Activated T-cell treated with anti-CD3 and anti-CD28 coated beads, Interleukin-2, amount 50 U/mL, for 72 hours (primary cell): ENCODE measurements around the gene PPT1. TPM values are rescaled to one million over a fixed set of nuclear protein-coding genes. Genes with fewer than 3 reads are reported as not detected.
A peak's percentile ranks its signal among the peaks of the same experiment; 100 is the strongest.

Experiments used
- ATAC-seq, 2 donors: fragments of 150-1000 bp; cut with Tn5 transposase; replicated peaks in 1 of 2; 2 replicates each; pipeline ENCODE4 v1.10.0; 2021; ENCODE audit warnings: moderate library complexity in 2 of 2, mild to moderate bottlenecking in 1 of 2
- DNase-seq, 2 donors: peaks; one replicate each; pipeline ENCODE4 v3.0.0; 2021 to 2022; ENCODE audit warnings: mixed read lengths in 1 of 2
- H3K27ac Mint-ChIP-seq: one replicate; pipeline ENCODE4 v1.8.0; 2022; ENCODE audit warnings: mild to moderate bottlenecking, moderate library complexity, mixed read lengths
- H3K27me3 Mint-ChIP-seq: one replicate; pipeline ENCODE4 v1.8.0; 2022; ENCODE audit warnings: low read depth, mixed read lengths
- H3K36me3 Mint-ChIP-seq, 2 donors: one replicate each; pipeline ENCODE4 v1.8.0; 2022; ENCODE audit warnings: mixed read lengths in 2 of 2, mild to moderate bottlenecking in 1 of 2; ENCODE audit not compliant: insufficient read depth in 2 of 2
- H3K4me1 Mint-ChIP-seq: one replicate; pipeline ENCODE4 v1.8.0; 2022; ENCODE audit warnings: low read depth, mixed read lengths
- H3K4me3 Mint-ChIP-seq, 2 donors: one replicate each; pipeline ENCODE4 v1.8.0; 2022; ENCODE audit warnings: mild to moderate bottlenecking in 2 of 2, mixed read lengths in 2 of 2, moderate library complexity in 2 of 2
- H3K9me3 Mint-ChIP-seq, 2 donors: one replicate each; pipeline ENCODE4 v1.8.0; 2022; ENCODE audit warnings: mixed read lengths in 2 of 2
- total RNA-seq, 2 donors: library from RNA; stranded (reverse); gene quantifications; one replicate each; pipeline ENCODE4 v1.2.3, GENCODE V29; 2022

Gene PPT1
- total RNA-seq: 10 to 100 TPM; 52.6 to 53.2 TPM

GRCh38 chr1:40096977-40097782 lies at the start of gene PPT1:
PPT1 (minus strand) TSS chr1:40097252; CDS start chr1:40097238, 14 bp downstream.
- H3K4me3 Mint-ChIP-seq: peak within 1 kb of the TSS; percentile 91 to 99
- peak within 1 kb of the TSS; percentile 94 for H3K27ac Mint-ChIP-seq
- peak; percentile 83 to 85 for DNase-seq
- peaks cover 31% of the 10 kb centered on the region for H3K4me1 Mint-ChIP-seq
- peaks cover under 1% of the 10 kb centered on the region in 2 donors for H3K9me3 Mint-ChIP-seq
- peak; percentile 95 to 96 for ATAC-seq
- H3K27me3 Mint-ChIP-seq: peaks cover 6% of the 10 kb centered on the region
- H3K36me3 Mint-ChIP-seq: peaks cover 0 to 12% of the 10 kb centered on the region in 2 donors

- Mint-ChIP-seq H3K27me3 (peaks cover 42% of the 10 kb centered on the region), H3K27ac (peak overlapping the region; percentile 79)
- DNase-seq: peak; percentile 61 to 66
These were observed 47.0 kb upstream of the PPT1 start for GRCh38 chr1:40143891-40144575.

GRCh38 chr1:40141878-40142535 lies 45.0 kb upstream of the PPT1 start:
- no peak for DNase-seq
- Mint-ChIP-seq H3K27ac (no peak overlapping the region), H3K9me3 (no peaks in the 10 kb centered on the region), H3K27me3 (peaks cover 31% of the 10 kb centered on the region), H3K4me1 (peaks cover 8% of the 10 kb centered on the region), H3K4me3 (no peak overlapping the region), H3K36me3 (no peaks in the 10 kb centered on the region)
- no peak for ATAC-seq

More at GRCh38 chr1:40143891-40144575, 47.0 kb upstream of the PPT1 start:
- Mint-ChIP-seq H3K4me3 (peak overlapping the region in 1 of 2 donors; percentile 19), H3K36me3 (no peaks in the 10 kb centered on the region), H3K4me1 (peaks cover 8% of the 10 kb centered on the region), H3K9me3 (no peaks in the 10 kb centered on the region)
- peak; percentile 81 to 83 for ATAC-seq

GRCh38 chr1:40140211-40140973 lies 43.3 kb upstream of the PPT1 start:
- Mint-ChIP-seq H3K4me3 (no peak overlapping the region), H3K27ac (no peak overlapping the region)
- ATAC-seq: no peak

GRCh38 chr1:40133839-40134238 lies 36.8 kb upstream of the PPT1 start:
- no peak for DNase-seq
- no peak overlapping the region for H3K4me3 Mint-ChIP-seq
- no peaks in the 10 kb centered on the region for H3K36me3 Mint-ChIP-seq
- peaks cover 7% of the 10 kb centered on the region for H3K27me3 Mint-ChIP-seq
- ATAC-seq: no peak
- H3K9me3 Mint-ChIP-seq: no peaks in the 10 kb centered on the region
- peaks cover 5% of the 10 kb centered on the region for H3K4me1 Mint-ChIP-seq
- H3K27ac Mint-ChIP-seq: no peak overlapping the region

More at GRCh38 chr1:40140211-40140973, 43.3 kb upstream of the PPT1 start:
- Mint-ChIP-seq H3K9me3 (no peaks in the 10 kb centered on the region), H3K27me3 (peaks cover 18% of the 10 kb centered on the region), H3K36me3 (no peaks in the 10 kb centered on the region), H3K4me1 (peaks cover 8% of the 10 kb centered on the region)
- no peak for DNase-seq

- H3K9me3 Mint-ChIP-seq: no peaks in the 10 kb centered on the region
- DNase-seq (no peak), ATAC-seq (no peak)
- peaks cover 7% of the 10 kb centered on the region for H3K27me3 Mint-ChIP-seq
- H3K4me1 Mint-ChIP-seq: peaks cover 5% of the 10 kb centered on the region
- H3K27ac Mint-ChIP-seq: no peak overlapping the region
- H3K4me3 Mint-ChIP-seq: no peak overlapping the region
- H3K36me3 Mint-ChIP-seq: no peaks in the 10 kb centered on the region
These were observed 36.2 kb upstream of the PPT1 start for GRCh38 chr1:40133312-40133665.

GRCh38 chr1:40132383-40133311 lies 35.6 kb upstream of the PPT1 start:
- no peak overlapping the region for H3K4me3 Mint-ChIP-seq
- DNase-seq: no peak
- no peaks in the 10 kb centered on the region for H3K9me3 Mint-ChIP-seq
- peaks cover 7% of the 10 kb centered on the region for H3K27me3 Mint-ChIP-seq
- H3K36me3 Mint-ChIP-seq: no peaks in the 10 kb centered on the region
- peaks cover 5% of the 10 kb centered on the region for H3K4me1 Mint-ChIP-seq
- no peak overlapping the region for H3K27ac Mint-ChIP-seq
- ATAC-seq: no peak

- Mint-ChIP-seq H3K27ac (no peak overlapping the region), H3K27me3 (peaks cover 7% of the 10 kb centered on the region)
These were observed 33.8 kb upstream of the PPT1 start for GRCh38 chr1:40130892-40131291.

GRCh38 chr1:40122855-40123254 lies 25.8 kb upstream of the PPT1 start:
- Mint-ChIP-seq H3K9me3 (no peaks in the 10 kb centered on the region), H3K27ac (no peak overlapping the region), H3K36me3 (no peaks in the 10 kb centered on the region)

More at GRCh38 chr1:40130892-40131291, 33.8 kb upstream of the PPT1 start:
- no peak overlapping the region for H3K4me3 Mint-ChIP-seq
- H3K9me3 Mint-ChIP-seq: no peaks in the 10 kb centered on the region
- peaks cover 5% of the 10 kb centered on the region for H3K4me1 Mint-ChIP-seq
- ATAC-seq: no peak
- DNase-seq: no peak
- no peaks in the 10 kb centered on the region for H3K36me3 Mint-ChIP-seq

GRCh38 chr1:40120128-40120527 lies 23.1 kb upstream of the PPT1 start:
- Mint-ChIP-seq H3K27ac (no peak overlapping the region), H3K4me3 (no peak overlapping the region), H3K9me3 (no peaks in the 10 kb centered on the region), H3K27me3 (peaks cover 5% of the 10 kb centered on the region), H3K4me1 (no peaks in the 10 kb centered on the region), H3K36me3 (no peaks in the 10 kb centered on the region)
- DNase-seq: no peak
- ATAC-seq: no peak

More at GRCh38 chr1:40122855-40123254, 25.8 kb upstream of the PPT1 start:
- DNase-seq (no peak), ATAC-seq (no peak)
- Mint-ChIP-seq H3K4me3 (no peak overlapping the region), H3K4me1 (no peaks in the 10 kb centered on the region), H3K27me3 (peaks cover 5% of the 10 kb centered on the region)

GRCh38 chr1:40114400-40114799 lies 17.3 kb upstream of the PPT1 start:
- ATAC-seq (no peak), DNase-seq (no peak)
- peaks cover 6 to 8% of the 10 kb centered on the region in 2 donors for H3K9me3 Mint-ChIP-seq
- peaks cover 7 to 12% of the 10 kb centered on the region in 2 donors for H3K36me3 Mint-ChIP-seq
- peaks cover 20% of the 10 kb centered on the region for H3K27me3 Mint-ChIP-seq
- no peak overlapping the region for H3K27ac Mint-ChIP-seq
- H3K4me1 Mint-ChIP-seq: no peaks in the 10 kb centered on the region
- H3K4me3 Mint-ChIP-seq: no peak overlapping the region

GRCh38 chr1:40110389-40110788 lies 13.3 kb upstream of the PPT1 start:
- Mint-ChIP-seq H3K4me1 (no peaks in the 10 kb centered on the region), H3K27me3 (peaks cover 29% of the 10 kb centered on the region), H3K36me3 (peaks cover 12 to 13% of the 10 kb centered on the region in 2 donors), H3K4me3 (no peak overlapping the region), H3K27ac (no peak overlapping the region), H3K9me3 (peaks cover 8 to 14% of the 10 kb centered on the region in 2 donors)
- DNase-seq: no peak
- no peak for ATAC-seq
